HG03342 (cell line): ENCODE measurements around the gene TTC23.
"Not testable (repeated sequence)": the region's sequence is repeated elsewhere in the genome, so short reads cannot be mapped to it uniquely, and the experiment has no call there.

Experiments
- ATAC-seq: cut with Tn5 transposase; IDR thresholded peaks from one replicate; pipeline ENCODE4 v1.9.1; 2021; ENCODE audit warnings: mild to moderate bottlenecking, moderate library complexity; ENCODE audit not compliant: unreplicated experiment

Gene TTC23

GRCh38 chr15:99122831-99123712, 126.3 kb downstream of the TTC23 start:
- ATAC-seq: no peak

- ATAC-seq: no peak
Measured at GRCh38 chr15:99121691-99122410, 127.5 kb downstream of the TTC23 start.

GRCh38 chr15:99121207-99121606, 128.2 kb downstream of the TTC23 start:
- ATAC-seq: no peak

GRCh38 chr15:99120050-99120777, 129.2 kb downstream of the TTC23 start:
- ATAC-seq: no peak

- ATAC-seq: no peak
Measured at GRCh38 chr15:99118801-99119546, 130.4 kb downstream of the TTC23 start.

- no peak for ATAC-seq
Measured at GRCh38 chr15:99118258-99118632, 131.1 kb downstream of the TTC23 start.

- no peak for ATAC-seq
Measured at GRCh38 chr15:99117563-99118257, 131.7 kb downstream of the TTC23 start.

- ATAC-seq: no peak
Measured at GRCh38 chr15:99117111-99117510, 132.3 kb downstream of the TTC23 start.

- no peak for ATAC-seq
Measured at GRCh38 chr15:99115300-99116215, 133.8 kb downstream of the TTC23 start.

GRCh38 chr15:99114511-99115299, 134.7 kb downstream of the TTC23 start:
- no peak for ATAC-seq

- no peak for ATAC-seq
Measured at GRCh38 chr15:99113547-99114271, 135.7 kb downstream of the TTC23 start.

GRCh38 chr15:99111641-99112040, 137.7 kb downstream of the TTC23 start:
- not testable (repeated sequence) for ATAC-seq

- ATAC-seq: no peak
Measured at GRCh38 chr15:99110581-99111320, 138.6 kb downstream of the TTC23 start.

- no peak for ATAC-seq
Measured at GRCh38 chr15:99110093-99110492, 139.3 kb downstream of the TTC23 start.

- no peak for ATAC-seq
Measured at GRCh38 chr15:99109555-99110021, 139.8 kb downstream of the TTC23 start.

- no peak for ATAC-seq
Measured at GRCh38 chr15:99108993-99109392, 140.4 kb downstream of the TTC23 start.
